HepG2 (cell line): ENCODE results near the gene HEATR1. TPM values are rescaled to one million over a fixed set of nuclear protein-coding genes. Genes with fewer than 3 reads are reported as not detected.

ENCODE experiments used
- DZIP1 ChIP-seq: sonication (generic); formaldehyde crosslinking; IDR thresholded peaks from 2 replicates; pipeline ENCODE4 v1.5.0; 2020; ENCODE audit warnings: mild to moderate bottlenecking, missing genetic modification reagents
- HOXD1 ChIP-seq: sonication (generic); formaldehyde crosslinking; IDR thresholded peaks from 2 replicates; pipeline ENCODE4 v1.5.0; 2020; ENCODE audit warnings: missing genetic modification reagents
- POLR2G ChIP-seq: fragments of 200-400 bp; formaldehyde crosslinking; IDR thresholded peaks from 2 replicates; pipeline ENCODE4 v1.6.1; 2018; ENCODE audit warnings: mild to moderate bottlenecking, low read depth, low read length, moderate library complexity
- SPEN ChIP-seq: sonication (generic); formaldehyde crosslinking; IDR thresholded peaks from 2 replicates; pipeline ENCODE4 v1.5.1; 2020; ENCODE audit warnings: low read depth, mild to moderate bottlenecking, missing genetic modification reagents
- TBX2 ChIP-seq: sonication (generic); formaldehyde crosslinking; IDR thresholded peaks from 2 replicates; pipeline ENCODE4 v1.5.0; 2020; ENCODE audit warnings: missing genetic modification reagents, mild to moderate bottlenecking, borderline replicate concordance
- ZNF367 ChIP-seq: sonication (generic); formaldehyde crosslinking; IDR thresholded peaks from 2 replicates; pipeline ENCODE4 v1.4.0; 2020; ENCODE audit warnings: missing genetic modification reagents, borderline replicate concordance
- ZNF414 ChIP-seq: sonication (generic); formaldehyde crosslinking; IDR thresholded peaks from 2 replicates; pipeline ENCODE4 v1.5.0; 2020; ENCODE audit warnings: missing genetic modification reagents
- ZNF562 ChIP-seq: sonication (generic); formaldehyde crosslinking; IDR thresholded peaks from 2 replicates; pipeline ENCODE4 v1.8.0; 2022; ENCODE audit warnings: missing genetic modification reagents, borderline replicate concordance
- ZNF569 ChIP-seq: sonication (generic); formaldehyde crosslinking; IDR thresholded peaks from 2 replicates; pipeline ENCODE4 v1.5.0; 2020; ENCODE audit warnings: mild to moderate bottlenecking, missing genetic modification reagents, moderate library complexity, borderline replicate concordance
- ZNF652 ChIP-seq: IDR thresholded peaks from 2 replicates; pipeline ENCODE4 v1.6.1; 2016; ENCODE audit warnings: low read depth, borderline replicate concordance
- ZNF720 ChIP-seq: sonication (generic); formaldehyde crosslinking; IDR thresholded peaks from 2 replicates; pipeline ENCODE4 v1.4.0; 2020; ENCODE audit warnings: missing genetic modification reagents
- ZNF883 ChIP-seq: sonication (generic); formaldehyde crosslinking; IDR thresholded peaks from 2 replicates; pipeline ENCODE4 v1.5.1; 2020; ENCODE audit warnings: mild to moderate bottlenecking, missing genetic modification reagents; ENCODE audit errors: not compliant biosample characterization
- ZSCAN20 ChIP-seq: sonication (generic); formaldehyde crosslinking; IDR thresholded peaks from 2 replicates; pipeline ENCODE4 v1.4.0; 2020; ENCODE audit warnings: missing genetic modification reagents, mild to moderate bottlenecking, borderline replicate concordance
- ZXDC ChIP-seq: sonication (generic); formaldehyde crosslinking; IDR thresholded peaks from 2 replicates; pipeline ENCODE4 v1.5.0; 2020; ENCODE audit warnings: mild to moderate bottlenecking, missing genetic modification reagents
- polyA plus RNA-seq, 8 experiments: library from polyadenylated mRNA; depleted of rRNA in 3 of 8; stranded (reverse) in 7 of 8; unstranded in 1 of 8; fragments of >200 nt; fragmentation: Illumina TruSeq in 4 of 8; extraction: Trizol in 4 of 8; gene quantifications; 2 replicates each; pipeline versions ENCODE4 v1.2.1 to v1.2.3, GENCODE V29; 2011 to 2016; ENCODE audit warnings: low read depth in 4 of 8, missing spikeins in 1 of 8, mixed read lengths in 1 of 8; ENCODE audit not compliant: insufficient read depth in 1 of 8
- total RNA-seq, 5 experiments: library from RNA; depleted of rRNA; stranded (reverse); fragments of >200 nt; fragmentation: Illumina TruSeq; extraction: Trizol; gene quantifications; 2 replicates each; pipeline ENCODE4 v1.2.3, GENCODE V29; 2016; ENCODE audit warnings: low read depth in 1 of 5
- TF ChIP-seq, protein P1 (sequence below): sonication (generic); formaldehyde crosslinking; IDR thresholded peaks from 2 replicates; pipeline ENCODE4 v1.8.1; 2023; ENCODE audit warnings: mild to moderate bottlenecking, inconsistent platforms, moderate library complexity, missing genetic modification reagents, borderline replicate concordance
- TF ChIP-seq, protein P2 (sequence below): sonication (generic); formaldehyde crosslinking; IDR thresholded peaks from 2 replicates; pipeline ENCODE4 v1.8.1; 2023; ENCODE audit warnings: missing genetic modification reagents, mild to moderate bottlenecking, borderline replicate concordance
- TF ChIP-seq, protein P3 (sequence below): sonication (generic); formaldehyde crosslinking; IDR thresholded peaks from 2 replicates; pipeline ENCODE4 v1.4.0; 2020; ENCODE audit warnings: missing genetic modification reagents, mild to moderate bottlenecking, borderline replicate concordance

The HEATR1 gene
- total and polyA plus RNA-seq, 2 of the 13 experiments (the other 11 are each of a cell fraction or from before 2014, with no cell fraction given) = 10.2 to 45.8 TPM

GRCh38 chr1:236523704-236524141 is 80.6 kb downstream of the HEATR1 start, which contains the start of gene LGALS8 (continued):
- no peak for TF ChIP-seq POLR2G
- TF ChIP-seq, protein P1, sequence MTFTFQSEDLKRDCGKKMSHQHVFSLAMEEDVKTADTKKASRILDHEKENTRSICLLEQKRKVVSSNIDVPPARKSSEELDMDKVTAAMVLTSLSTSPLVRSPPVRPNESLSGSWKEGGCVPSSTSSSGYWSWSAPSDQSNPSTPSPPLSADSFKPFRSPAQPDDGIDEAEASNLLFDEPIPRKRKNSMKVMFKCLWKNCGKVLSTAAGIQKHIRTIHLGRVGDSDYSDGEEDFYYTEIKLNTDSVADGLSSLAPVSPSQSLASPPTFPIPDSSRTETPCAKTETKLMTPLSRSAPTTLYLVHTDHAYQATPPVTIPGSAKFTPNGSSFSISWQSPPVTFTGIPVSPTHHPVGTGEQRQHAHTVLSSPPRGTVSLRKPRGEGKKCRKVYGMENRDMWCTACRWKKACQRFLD (CRISPR knock-in tag) = 0 out of 2 replicates have a peak, but pooled peaks have one; percentile 3
- TF ChIP-seq, protein P2, sequence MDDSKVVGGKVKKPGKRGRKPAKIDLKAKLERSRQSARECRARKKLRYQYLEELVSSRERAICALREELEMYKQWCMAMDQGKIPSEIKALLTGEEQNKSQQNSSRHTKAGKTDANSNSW (CRISPR knock-in tag) = no peak
- TF ChIP-seq HOXD1 (CRISPR knock-in tag) = peak; percentile 62
- TF ChIP-seq, protein P3, sequence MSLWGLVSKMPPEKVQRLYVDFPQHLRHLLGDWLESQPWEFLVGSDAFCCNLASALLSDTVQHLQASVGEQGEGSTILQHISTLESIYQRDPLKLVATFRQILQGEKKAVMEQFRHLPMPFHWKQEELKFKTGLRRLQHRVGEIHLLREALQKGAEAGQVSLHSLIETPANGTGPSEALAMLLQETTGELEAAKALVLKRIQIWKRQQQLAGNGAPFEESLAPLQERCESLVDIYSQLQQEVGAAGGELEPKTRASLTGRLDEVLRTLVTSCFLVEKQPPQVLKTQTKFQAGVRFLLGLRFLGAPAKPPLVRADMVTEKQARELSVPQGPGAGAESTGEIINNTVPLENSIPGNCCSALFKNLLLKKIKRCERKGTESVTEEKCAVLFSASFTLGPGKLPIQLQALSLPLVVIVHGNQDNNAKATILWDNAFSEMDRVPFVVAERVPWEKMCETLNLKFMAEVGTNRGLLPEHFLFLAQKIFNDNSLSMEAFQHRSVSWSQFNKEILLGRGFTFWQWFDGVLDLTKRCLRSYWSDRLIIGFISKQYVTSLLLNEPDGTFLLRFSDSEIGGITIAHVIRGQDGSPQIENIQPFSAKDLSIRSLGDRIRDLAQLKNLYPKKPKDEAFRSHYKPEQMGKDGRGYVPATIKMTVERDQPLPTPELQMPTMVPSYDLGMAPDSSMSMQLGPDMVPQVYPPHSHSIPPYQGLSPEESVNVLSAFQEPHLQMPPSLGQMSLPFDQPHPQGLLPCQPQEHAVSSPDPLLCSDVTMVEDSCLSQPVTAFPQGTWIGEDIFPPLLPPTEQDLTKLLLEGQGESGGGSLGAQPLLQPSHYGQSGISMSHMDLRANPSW (CRISPR knock-in tag) = no peak
- TF ChIP-seq ZNF367 = 0 out of 2 replicates have a peak, but pooled peaks have one; percentile 75
- TF ChIP-seq ZNF569 (CRISPR knock-in tag) = no peak
- TF ChIP-seq ZNF652 (CRISPR knock-in tag) = no peak
- TF ChIP-seq TBX2 (CRISPR knock-in tag) = no peak
- TF ChIP-seq SPEN = peak; percentile 34
- no peak for TF ChIP-seq ZXDC
- TF ChIP-seq ZSCAN20 (CRISPR knock-in tag) = no peak; the same call in 1 of the 2 replicates
- TF ChIP-seq ZNF562 (CRISPR knock-in tag) = no peak
- TF ChIP-seq DZIP1 (CRISPR knock-in tag) = no peak
- no peak for TF ChIP-seq ZNF720 (CRISPR knock-in tag)
- no peak for TF ChIP-seq ZNF883 (CRISPR knock-in tag)
- no peak for TF ChIP-seq ZNF414 (CRISPR knock-in tag)
